IMR-90 (cell line): ENCODE results near the gene CASZ1. TPM values are rescaled to one million over a fixed set of nuclear protein-coding genes. Genes with fewer than 3 reads are reported as not detected.

Experiments
- ATAC-seq: fragments of 200-7000 bp; cut with Tn5 transposase; 2 replicates; pipeline ENCODE4 v1.9.1; 2020; ENCODE audit warnings: low read depth, mild to moderate bottlenecking, moderate library complexity
- BruUV-seq: library from RNA; stranded (reverse); fragments of 400-500 nt; replicated peaks from 2 replicates; lab custom pipeline; 2021; lab: Mats Ljungman, UMichigan
- CTCF ChIA-PET: fragments of 300-600 bp; formaldehyde crosslinking; extraction: SDS; loops from one replicate; lab custom pipeline; 2021; ENCODE audit warnings: antibody characterized with exemption; lab: Yijun Ruan, JAX
- POLR2A ChIA-PET: fragments of 300-600 bp; sonication (Branson Sonifier 250); formaldehyde crosslinking; loops from one replicate; lab custom pipeline; 2022; ENCODE audit warnings: antibody characterized with exemption; ENCODE audit not compliant: unreplicated experiment; lab: Charles Lee
- DNase-seq: peaks from one replicate; pipeline ENCODE4 v3.0.0; 2013
- H2AFZ ChIP-seq: replicated peaks from 2 replicates; pipeline ENCODE3; 2013; ENCODE audit warnings: low read length, mild to moderate bottlenecking; ENCODE audit not compliant: poor library complexity
- H2AK5ac ChIP-seq: 2 replicates; pipeline ENCODE4 v1.6.1; 2013; ENCODE audit warnings: low read depth, low read length, inconsistent platforms
- H2AK9ac ChIP-seq: replicated peaks from 2 replicates; pipeline ENCODE3; 2013; ENCODE audit warnings: mild to moderate bottlenecking, low read depth, low read length, moderate library complexity; ENCODE audit not compliant: poor library complexity
- H2BK120ac ChIP-seq: 2 replicates; pipeline ENCODE4 v1.6.1; 2013; ENCODE audit warnings: low read depth, low read length, inconsistent platforms
- H2BK15ac ChIP-seq: 3 replicates; pipeline ENCODE4 v1.6.1; 2013; ENCODE audit warnings: low read depth, low read length, inconsistent platforms
- H2BK20ac ChIP-seq: 2 replicates; pipeline ENCODE4 v1.6.1; 2013; ENCODE audit warnings: low read depth, mild to moderate bottlenecking, inconsistent platforms, low read length, moderate library complexity
- H2BK5ac ChIP-seq: 2 replicates; pipeline ENCODE4 v1.6.1; 2013; ENCODE audit warnings: mild to moderate bottlenecking, low read depth, low read length, inconsistent platforms; ENCODE audit not compliant: poor library complexity, severe bottlenecking
- H3K14ac ChIP-seq: replicated peaks from 2 replicates; pipeline ENCODE4 v1.6.1; 2013; ENCODE audit warnings: low read depth, low read length, inconsistent platforms
- H3K18ac ChIP-seq: 2 replicates; pipeline ENCODE4 v1.6.1; 2013; ENCODE audit warnings: low read depth, low read length, control low read depth
- H3K23ac ChIP-seq: 2 replicates; pipeline ENCODE4 v1.6.1; 2013; ENCODE audit warnings: low read depth, low read length, inconsistent platforms
- H3K27ac ChIP-seq: 2 replicates; pipeline ENCODE4 v1.5.1; 2013; ENCODE audit warnings: mild to moderate bottlenecking, control low read depth, low read length; ENCODE audit not compliant: insufficient read depth
- H3K27me3 ChIP-seq: 2 replicates; pipeline ENCODE4 v1.6.1; 2013; ENCODE audit warnings: low read length; ENCODE audit not compliant: control insufficient read depth, insufficient read depth
- H3K36me3 ChIP-seq: 2 replicates; pipeline ENCODE4 v1.6.1; 2013; ENCODE audit warnings: low read length, mixed read lengths; ENCODE audit not compliant: control insufficient read depth, insufficient read depth
- H3K4ac ChIP-seq: 2 replicates; pipeline ENCODE4 v1.6.1; 2013; ENCODE audit warnings: low read depth, low read length, inconsistent platforms
- H3K4me1 ChIP-seq: 2 replicates; pipeline ENCODE4 v1.6.1; 2013; ENCODE audit warnings: low read length, mixed read lengths; ENCODE audit not compliant: control insufficient read depth, insufficient read depth
- H3K4me2 ChIP-seq: 2 replicates; pipeline ENCODE4 v1.6.1; 2013; ENCODE audit warnings: low read depth, mild to moderate bottlenecking, control low read depth, low read length, moderate library complexity
- H3K4me3 ChIP-seq: 2 replicates; pipeline ENCODE4 v1.5.1; 2013; ENCODE audit warnings: low read depth, mild to moderate bottlenecking, control low read depth, low read length, moderate library complexity; ENCODE audit not compliant: insufficient read depth
- H3K56ac ChIP-seq: 2 replicates; pipeline ENCODE4 v1.6.1; 2013; ENCODE audit warnings: low read length, inconsistent platforms; ENCODE audit not compliant: insufficient read depth; ENCODE audit errors: extremely low read depth
- H3K79me1 ChIP-seq, 2 experiments: 2 replicates each; pipeline ENCODE4 v1.6.1; 2013; ENCODE audit warnings: low read length in 2 of 2, inconsistent platforms in 1 of 2, low read depth in 1 of 2
- H3K9ac ChIP-seq: 2 replicates; pipeline ENCODE4 v1.6.1; 2013; ENCODE audit warnings: low read depth, low read length, control low read depth
- H3K9me1 ChIP-seq: 2 replicates; pipeline ENCODE4 v1.6.1; 2013; ENCODE audit warnings: low read length, inconsistent platforms; ENCODE audit not compliant: insufficient read depth
- H3K9me3 ChIP-seq: 2 replicates; pipeline ENCODE4 v1.6.1; 2013; ENCODE audit warnings: low read length; ENCODE audit not compliant: control insufficient read depth, insufficient read depth
- H4K20me1 ChIP-seq: 2 replicates; pipeline ENCODE4 v1.6.1; 2013; ENCODE audit warnings: low read length, inconsistent platforms; ENCODE audit not compliant: insufficient read depth
- H4K5ac ChIP-seq: 2 replicates; pipeline ENCODE4 v1.6.1; 2013; ENCODE audit warnings: mild to moderate bottlenecking, low read depth, low read length, control low read depth
- H4K8ac ChIP-seq, 2 experiments: 2 replicates each; pipeline ENCODE4 v1.6.1; 2013; ENCODE audit warnings: low read depth in 2 of 2, low read length in 2 of 2, control low read depth in 1 of 2, inconsistent platforms in 1 of 2
- H4K91ac ChIP-seq: 2 replicates; pipeline ENCODE4 v1.6.1; 2013; ENCODE audit warnings: low read depth, low read length, inconsistent platforms; ENCODE audit not compliant: insufficient read depth
- CEBPB ChIP-seq: IDR thresholded peaks from 2 replicates; pipeline ENCODE4 v1.6.1; 2012; ENCODE audit warnings: low read depth, low read length, improper control_type of control experiment
- CHD1 ChIP-seq: IDR thresholded peaks from 2 replicates; pipeline ENCODE4 v1.6.1; 2012; ENCODE audit warnings: low read depth, low read length, improper control_type of control experiment
- CTCF ChIP-seq: conservative IDR thresholded peaks from 2 replicates; pipeline ENCODE4 v1.5.1; 2012; ENCODE audit warnings: mild to moderate bottlenecking, low read depth, low read length, improper control_type of control experiment
- FOS ChIP-seq: fragments of 150-350 bp; IDR thresholded peaks from 2 replicates; pipeline ENCODE4 v1.6.1; 2016; ENCODE audit warnings: low read depth, low read length
- MAFK ChIP-seq: IDR thresholded peaks from 2 replicates; pipeline ENCODE4 v1.6.1; 2012; ENCODE audit warnings: low read depth, low read length, improper control_type of control experiment
- POLR2A ChIP-seq: IDR thresholded peaks from 2 replicates; pipeline ENCODE4 v1.6.1; 2012; ENCODE audit warnings: mild to moderate bottlenecking, low read depth, low read length
- RAD21 ChIP-seq: IDR thresholded peaks from 2 replicates; pipeline ENCODE4 v1.6.1; 2012; ENCODE audit warnings: low read length, improper control_type of control experiment
- RCOR1 ChIP-seq: IDR thresholded peaks from 2 replicates; pipeline ENCODE4 v1.6.1; 2012; ENCODE audit warnings: mild to moderate bottlenecking, low read length, improper control_type of control experiment; ENCODE audit not compliant: insufficient replicate concordance
- SMC3 ChIP-seq: fragments of 150-350 bp; IDR thresholded peaks from 2 replicates; pipeline ENCODE4 v1.6.1; 2016; ENCODE audit warnings: low read depth, mild to moderate bottlenecking, antibody characterized with exemption, low read length, moderate library complexity
- USF2 ChIP-seq: fragments of 150-350 bp; IDR thresholded peaks from 2 replicates; pipeline ENCODE4 v1.6.1; 2017; ENCODE audit warnings: mild to moderate bottlenecking, antibody characterized with exemption, low read length, low read depth
- WGBS, 2 experiments: methylation state at CpG; one replicate each; pipeline versions ENCODE4 v1.1.5 to v1.1.7; 2013; ENCODE audit warnings: missing lambda C conversion rate in 2 of 2; ENCODE audit not compliant: insufficient read length in 1 of 2; ENCODE audit errors: extremely low coverage in 2 of 2; 5-methylcytosine and 5-hydroxymethylcytosine counted together
- dilution Hi-C: fragments of 300-500 bp; cut with HindIII; formaldehyde crosslinking; loops from one replicate; pipeline ENCODE4 v1.14.3; 2018; ENCODE audit warnings: low sequenced_read_pairs; ENCODE audit not compliant: unreplicated experiment
- in situ Hi-C: fragments of 300-500 bp; cut with MboI; formaldehyde crosslinking; loops from 3 replicates; pipeline ENCODE4 v1.14.3; 2019; ENCODE audit warnings: low sequenced_read_pairs, inconsistent platforms, mixed read lengths
- intact Hi-C: fragments of 100-400 bp; cut with micrococcal nuclease; formaldehyde crosslinking; loops from 2 replicates; pipeline ENCODE4 v1.10.0; 2022
- polyA plus RNA-seq, 3 experiments: library from polyadenylated mRNA; depleted of rRNA; stranded (reverse); fragments of >200 nt; gene quantifications; 2 replicates each; pipeline ENCODE4 v1.2.3, GENCODE V29; 2012; ENCODE audit warnings: low replicate concordance in 1 of 3
- total RNA-seq: library from RNA; depleted of rRNA; stranded (reverse); fragments of >200 nt; gene quantifications from 2 replicates; pipeline ENCODE4 v1.2.3, GENCODE V29; 2012

The CASZ1 gene
- total and polyA plus RNA-seq, 2 of the 4 experiments (the other 2 are of a cell fraction), result 0.18 to 0.24 TPM

GRCh38 chr1:10751160-10751559 is 45.3 kb downstream of the CASZ1 start:
- no peak for DNase-seq

More at GRCh38 chr1:10751160-10751559, 45.3 kb downstream of the CASZ1 start:
- intact Hi-C loops (no loop called here), dilution Hi-C loops (no loop called here), in situ Hi-C loops (no loop called here)
- Histone ChIP-seq H2AK9ac (no peak overlapping the region), H3K9me1 (no peaks in the 10 kb centered on the region), H3K14ac (no peak overlapping the region), H4K91ac (no peak overlapping the region), H4K20me1 (no peaks in the 10 kb centered on the region), H3K4me1 (no peaks in the 10 kb centered on the region), H3K4me3 (no peak overlapping the region), H4K8ac (no peak overlapping the region), H2BK120ac (no peak overlapping the region), H2BK20ac (no peak overlapping the region), H4K5ac (no peak overlapping the region), H2BK5ac (no peak overlapping the region), H3K27me3 (peaks cover 34% of the 10 kb centered on the region), H3K79me1 (no peaks in the 10 kb centered on the region), H3K18ac (no peak overlapping the region), H3K56ac (no peak overlapping the region), H3K9me3 (no peaks in the 10 kb centered on the region), H3K27ac (no peak overlapping the region), H3K4ac (no peak overlapping the region), H3K9ac (no peak overlapping the region), H3K23ac (no peak overlapping the region), H3K36me3 (no peaks in the 10 kb centered on the region), H2AFZ (no peak overlapping the region), H2BK15ac (no peak overlapping the region), H2AK5ac (no peak overlapping the region), H3K4me2 (no peak overlapping the region)
- CTCF ChIA-PET, result no interaction called here
- no TSS peak for BruUV-seq
- TF ChIP-seq CEBPB, result no peak
- TF ChIP-seq CHD1, result no peak
- TF ChIP-seq USF2, result no peak
- TF ChIP-seq FOS, result no peak
- TF ChIP-seq MAFK, result no peak
- TF ChIP-seq POLR2A, result no peak
- TF ChIP-seq RAD21, result no peak
- no peak for TF ChIP-seq SMC3
- TF ChIP-seq CTCF, result no peak
- TF ChIP-seq RCOR1, result no peak
- POLR2A ChIA-PET, result no interaction called here
- ATAC-seq, result no peak
- no CpG with 5 or more reads among the region's 4 CpGs for WGBS, 2 experiments
